Suprapubic skin (tissue), 3 donors: ENCODE data around the gene FAM20B.
"Not testable (repeated sequence)": the region's sequence is repeated elsewhere in the genome, so short reads cannot be mapped to it uniquely, and the experiment has no call there.

ENCODE experiments used
- CTCF ChIP-seq, 2 donors: fragments of 200-600 bp in 1 of 2; fragments of 450-650 bp in 1 of 2; sonication (generic) in 1 of 2; IDR thresholded peaks; one replicate each; pipeline ENCODE4 v1.5.1; 2016 to 2019; ENCODE audit warnings: antibody characterized with exemption in 2 of 2, mild to moderate bottlenecking in 1 of 2, moderate library complexity in 1 of 2
- POLR2A ChIP-seq, 2 donors: fragments of 450-650 bp; IDR thresholded peaks; one replicate each; pipeline ENCODE4 v1.6.1; 2017; ENCODE audit warnings: antibody characterized with exemption in 2 of 2, mild to moderate bottlenecking in 2 of 2, moderate library complexity in 2 of 2

- TF ChIP-seq CTCF, POLR2A (IDR thresholded peaks at IDR 0.05): not testable (repeated sequence)
Observed at GRCh38 chr1:179040175-179040551, 14.5 kb downstream of the FAM20B start.
